ENCODE measurements around the gene RPL36AL. TPM values are rescaled to one million over a fixed set of nuclear protein-coding genes. Genes with fewer than 3 reads are reported as not detected.

The RPL36AL gene
- total and polyA plus RNA-seq, 10 of the 15 experiments (the other 5 are each of a cell fraction or from before 2014, with no cell fraction given) = 222 to 1,379 (median 545) TPM

GRCh38 chr14:49586673-49587460 is 33.6 kb downstream of the RPL36AL start (continued):
- no peak for TF ChIP-seq CHD1 (IDR thresholded peaks at IDR 0.05; ENCODE audit: low read depth, low read length)
- TF ChIP-seq, protein P1, sequence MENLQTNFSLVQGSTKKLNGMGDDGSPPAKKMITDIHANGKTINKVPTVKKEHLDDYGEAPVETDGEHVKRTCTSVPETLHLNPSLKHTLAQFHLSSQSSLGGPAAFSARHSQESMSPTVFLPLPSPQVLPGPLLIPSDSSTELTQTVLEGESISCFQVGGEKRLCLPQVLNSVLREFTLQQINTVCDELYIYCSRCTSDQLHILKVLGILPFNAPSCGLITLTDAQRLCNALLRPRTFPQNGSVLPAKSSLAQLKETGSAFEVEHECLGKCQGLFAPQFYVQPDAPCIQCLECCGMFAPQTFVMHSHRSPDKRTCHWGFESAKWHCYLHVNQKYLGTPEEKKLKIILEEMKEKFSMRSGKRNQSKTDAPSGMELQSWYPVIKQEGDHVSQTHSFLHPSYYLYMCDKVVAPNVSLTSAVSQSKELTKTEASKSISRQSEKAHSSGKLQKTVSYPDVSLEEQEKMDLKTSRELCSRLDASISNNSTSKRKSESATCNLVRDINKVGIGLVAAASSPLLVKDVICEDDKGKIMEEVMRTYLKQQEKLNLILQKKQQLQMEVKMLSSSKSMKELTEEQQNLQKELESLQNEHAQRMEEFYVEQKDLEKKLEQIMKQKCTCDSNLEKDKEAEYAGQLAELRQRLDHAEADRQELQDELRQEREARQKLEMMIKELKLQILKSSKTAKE (IDR thresholded peaks at IDR 0.05; ENCODE audit: low read depth, poor library complexity, severe bottlenecking) = no peak
- TF ChIP-seq POLR2AphosphoS5 (IDR thresholded peaks at IDR 0.05; ENCODE audit: low read length) = no peak
- TF ChIP-seq NBN (IDR thresholded peaks at IDR 0.05) = peak; percentile 84
- TF ChIP-seq KLF5 (IDR thresholded peaks at IDR 0.05; ENCODE audit: partially characterized antibody) = peak; percentile 22
- TF ChIP-seq TCF7 (IDR thresholded peaks at IDR 0.05; ENCODE audit: borderline replicate concordance) = no peak; the same call in 1 of the 2 replicates
- TF ChIP-seq NFIC (IDR thresholded peaks at IDR 0.05; ENCODE audit: low read depth, low read length) = peak; percentile 48; the same call in 1 of the 2 replicates
- TF ChIP-seq PML (IDR thresholded peaks at IDR 0.05; ENCODE audit: low read length) = peak; percentile 69
- TF ChIP-seq NR2F1 (conservative IDR thresholded peaks at IDR 0.05) = peak; percentile 45; the same call in 1 of the 2 replicates
- TF ChIP-seq ZNF217 (IDR thresholded peaks at IDR 0.05) = peak; percentile 97
- TF ChIP-seq, protein P2, sequence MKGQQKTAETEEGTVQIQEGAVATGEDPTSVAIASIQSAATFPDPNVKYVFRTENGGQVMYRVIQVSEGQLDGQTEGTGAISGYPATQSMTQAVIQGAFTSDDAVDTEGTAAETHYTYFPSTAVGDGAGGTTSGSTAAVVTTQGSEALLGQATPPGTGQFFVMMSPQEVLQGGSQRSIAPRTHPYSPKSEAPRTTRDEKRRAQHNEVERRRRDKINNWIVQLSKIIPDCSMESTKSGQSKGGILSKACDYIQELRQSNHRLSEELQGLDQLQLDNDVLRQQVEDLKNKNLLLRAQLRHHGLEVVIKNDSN (IDR thresholded peaks at IDR 0.05; ENCODE audit: borderline replicate concordance, extremely low read length, insufficient read depth, low read depth, low read length) = no peak
- TF ChIP-seq GATAD2B (conservative IDR thresholded peaks at IDR 0.05; ENCODE audit: low read depth) = peak; percentile 70; the same call in 1 of the 2 replicates
- TF ChIP-seq ZNF622 (IDR thresholded peaks at IDR 0.05) = no peak
- peak; percentile 24; the same call in 1 of the 2 replicates for TF ChIP-seq MTA2 (IDR thresholded peaks at IDR 0.05; ENCODE audit: low read depth)
- TF ChIP-seq IKZF1 (conservative IDR thresholded peaks at IDR 0.05) = peak; percentile 63
- no peak for TF ChIP-seq NR2C1 (IDR thresholded peaks at IDR 0.05)
- no peak for TF ChIP-seq CHD4 (IDR thresholded peaks at IDR 0.05)
- TF ChIP-seq GABPA (IDR thresholded peaks at IDR 0.05; ENCODE audit: low read depth) = no peak; the same call in 1 of the 2 replicates
- no peak for TF ChIP-seq PAX8 (IDR thresholded peaks at IDR 0.05)
- TF ChIP-seq LARP7 (IDR thresholded peaks at IDR 0.05) = no peak; the same call in 1 of the 2 replicates
- peak; percentile 72; the same call in 1 of the 2 replicates for TF ChIP-seq ZNF592 (IDR thresholded peaks at IDR 0.05)
- TF ChIP-seq RUNX3 (IDR thresholded peaks at IDR 0.05; ENCODE audit: low read length) = peak; percentile 26; the same call in 1 of the 2 replicates
- no peak for TF ChIP-seq POLR2A (IDR thresholded peaks at IDR 0.05; ENCODE audit: low read depth, low read length)
- TF ChIP-seq, protein P3, sequence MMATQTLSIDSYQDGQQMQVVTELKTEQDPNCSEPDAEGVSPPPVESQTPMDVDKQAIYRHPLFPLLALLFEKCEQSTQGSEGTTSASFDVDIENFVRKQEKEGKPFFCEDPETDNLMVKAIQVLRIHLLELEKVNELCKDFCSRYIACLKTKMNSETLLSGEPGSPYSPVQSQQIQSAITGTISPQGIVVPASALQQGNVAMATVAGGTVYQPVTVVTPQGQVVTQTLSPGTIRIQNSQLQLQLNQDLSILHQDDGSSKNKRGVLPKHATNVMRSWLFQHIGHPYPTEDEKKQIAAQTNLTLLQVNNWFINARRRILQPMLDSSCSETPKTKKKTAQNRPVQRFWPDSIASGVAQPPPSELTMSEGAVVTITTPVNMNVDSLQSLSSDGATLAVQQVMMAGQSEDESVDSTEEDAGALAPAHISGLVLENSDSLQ (IDR thresholded peaks at IDR 0.05) = no peak
- TF ChIP-seq CBX3 (IDR thresholded peaks at IDR 0.05; ENCODE audit: borderline replicate concordance, low read depth) = no peak
